ENCODE results near the gene FRK.

FRK gene

DNA sequence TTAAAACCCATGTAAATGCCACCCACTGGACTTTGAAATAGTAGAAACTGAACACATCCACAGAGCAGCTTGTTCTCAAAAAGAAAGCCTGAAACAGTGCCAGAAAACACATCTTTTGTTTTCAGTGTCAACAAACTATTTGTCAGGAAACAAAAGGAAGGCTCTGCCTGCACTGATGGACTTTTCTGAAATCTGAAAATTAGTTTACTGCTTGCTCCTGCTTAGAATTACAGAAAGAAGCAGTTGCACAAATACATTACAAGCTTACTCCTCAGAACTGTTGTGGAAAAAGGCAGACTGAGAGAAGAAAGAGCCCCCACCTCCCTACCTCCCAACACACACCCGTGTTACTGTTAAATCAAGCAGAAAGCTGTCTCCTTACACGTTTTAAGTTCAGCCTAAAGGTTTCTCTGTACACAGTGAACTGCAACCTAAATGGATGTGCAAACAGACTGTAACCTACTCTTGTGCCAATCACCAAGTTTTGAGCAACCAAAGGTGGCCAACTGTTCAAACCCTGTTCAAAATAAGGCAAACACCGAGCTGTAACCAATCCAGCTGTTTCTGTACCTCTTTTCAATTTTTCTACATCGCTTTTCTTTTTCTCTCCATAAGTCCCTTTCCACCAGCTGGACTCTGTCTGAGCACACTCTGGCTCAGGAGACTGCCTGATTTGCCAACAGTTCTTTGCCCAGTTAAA, 43.7 kb downstream of the FRK start:
- POLR2A ChIA-PET: interaction anchor here (1.8 kb wide), 1 partner anchor 84 kb away, joined by 5 read pairs; the partner anchor contains the start of gene NT5DC1

DNA sequence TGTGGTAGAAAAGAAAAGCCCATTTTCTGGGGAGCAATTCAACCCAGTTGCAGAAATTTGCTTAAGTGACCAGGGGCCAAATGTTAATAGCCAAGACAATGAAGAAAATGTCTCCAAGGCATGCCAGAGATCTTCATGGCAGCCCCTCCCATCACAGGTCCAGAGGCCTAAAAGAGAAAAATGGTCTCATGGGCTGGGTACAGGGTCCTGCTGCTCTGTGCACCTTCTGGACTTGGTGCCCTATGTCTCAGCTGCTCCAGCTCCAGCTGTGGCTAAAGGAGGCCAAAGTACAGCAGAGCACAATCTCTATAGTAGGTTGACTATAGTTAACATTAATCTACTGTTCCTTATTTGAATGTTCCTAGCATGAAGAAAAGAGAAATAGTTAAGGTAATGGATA, 44.7 kb downstream of the FRK start:
- H3K9me3 ChIP-seq (ENCODE audit: control insufficient read depth, insufficient read depth, low read depth, low read length): no peaks in the 10 kb centered on the region
- TF ChIP-seq ZNF24 (tag by site-specific recombination; IDR thresholded peaks at IDR 0.05) (no peak), IKZF3 (tag by site-specific recombination; IDR thresholded peaks at IDR 0.05) (no peak), RBAK (tag by site-specific recombination; IDR thresholded peaks at IDR 0.05) (no peak), ZNF670 (tag by site-specific recombination; IDR thresholded peaks at IDR 0.05; ENCODE audit: low read depth) (no peak), ZBTB7A (tag by site-specific recombination; IDR thresholded peaks at IDR 0.05; ENCODE audit: low read depth) (no peak), ZNF623 (tag by site-specific recombination; IDR thresholded peaks at IDR 0.05) (no peak), KLF8 (tag by site-specific recombination; IDR thresholded peaks at IDR 0.05) (no peak)
- POLR2A ChIA-PET: no interaction called here
- H3K36me3 ChIP-seq (ENCODE audit: control insufficient read depth in 2 of 2, insufficient read depth in 1 of 2, low read length in 2 of 2): no peaks in the 10 kb centered on the region
- H3K4me1 ChIP-seq (ENCODE audit: control insufficient read depth, insufficient read depth, low read length): peaks cover 12% of the 10 kb centered on the region; the same call in 1 of the 2 replicates
- no peak overlapping the region for H3K4me3 ChIP-seq (ENCODE audit: low read depth, low read length)
- no peak overlapping the region for H3K27ac ChIP-seq (ENCODE audit: extremely low read depth, low read depth, low read length)
- CTCF ChIA-PET: interaction anchor here (1.7 kb wide), 1 partner anchor 27 kb away, joined by 3 read pairs; no protein-coding TSS in a partner anchor

More for the DNA sequence above, 43.7 kb downstream of the FRK start:
- H3K36me3 ChIP-seq (ENCODE audit: control insufficient read depth in 2 of 2, insufficient read depth in 1 of 2, low read length in 2 of 2): no peaks in the 10 kb centered on the region
- CTCF ChIA-PET: interaction anchor here (0.6 to 2.0 kb wide), 4 partner anchors 26 to 245 kb away, joined by 3 to 8 read pairs (median 3); no protein-coding TSS in a partner anchor
- H3K4me1 ChIP-seq (ENCODE audit: control insufficient read depth, insufficient read depth, low read length): peaks cover 12% of the 10 kb centered on the region; the same call in 1 of the 2 replicates
- H3K27ac ChIP-seq (ENCODE audit: extremely low read depth, low read depth, low read length): no peak overlapping the region
- no peak overlapping the region for H3K4me3 ChIP-seq (ENCODE audit: low read depth, low read length)
- no peak for TF ChIP-seq ZSCAN23 (tag by site-specific recombination; IDR thresholded peaks at IDR 0.05)
- no peak for TF ChIP-seq ZNF768 (tag by site-specific recombination; IDR thresholded peaks at IDR 0.05)
- no peak for TF ChIP-seq ZNF394 (tag by site-specific recombination; IDR thresholded peaks at IDR 0.05; ENCODE audit: borderline replicate concordance)
- TF ChIP-seq ZNF629 (tag by site-specific recombination; IDR thresholded peaks at IDR 0.05): no peak
- no peak for TF ChIP-seq ZNF792 (tag by site-specific recombination; IDR thresholded peaks at IDR 0.05)
- TF ChIP-seq, protein P1, sequence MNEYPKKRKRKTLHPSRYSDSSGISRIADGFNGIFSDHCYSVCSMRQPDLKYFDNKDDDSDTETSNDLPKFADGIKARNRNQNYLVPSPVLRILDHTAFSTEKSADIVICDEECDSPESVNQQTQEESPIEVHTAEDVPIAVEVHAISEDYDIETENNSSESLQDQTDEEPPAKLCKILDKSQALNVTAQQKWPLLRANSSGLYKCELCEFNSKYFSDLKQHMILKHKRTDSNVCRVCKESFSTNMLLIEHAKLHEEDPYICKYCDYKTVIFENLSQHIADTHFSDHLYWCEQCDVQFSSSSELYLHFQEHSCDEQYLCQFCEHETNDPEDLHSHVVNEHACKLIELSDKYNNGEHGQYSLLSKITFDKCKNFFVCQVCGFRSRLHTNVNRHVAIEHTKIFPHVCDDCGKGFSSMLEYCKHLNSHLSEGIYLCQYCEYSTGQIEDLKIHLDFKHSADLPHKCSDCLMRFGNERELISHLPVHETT (tag by site-specific recombination; IDR thresholded peaks at IDR 0.05): no peak
- TF ChIP-seq, protein P2, sequence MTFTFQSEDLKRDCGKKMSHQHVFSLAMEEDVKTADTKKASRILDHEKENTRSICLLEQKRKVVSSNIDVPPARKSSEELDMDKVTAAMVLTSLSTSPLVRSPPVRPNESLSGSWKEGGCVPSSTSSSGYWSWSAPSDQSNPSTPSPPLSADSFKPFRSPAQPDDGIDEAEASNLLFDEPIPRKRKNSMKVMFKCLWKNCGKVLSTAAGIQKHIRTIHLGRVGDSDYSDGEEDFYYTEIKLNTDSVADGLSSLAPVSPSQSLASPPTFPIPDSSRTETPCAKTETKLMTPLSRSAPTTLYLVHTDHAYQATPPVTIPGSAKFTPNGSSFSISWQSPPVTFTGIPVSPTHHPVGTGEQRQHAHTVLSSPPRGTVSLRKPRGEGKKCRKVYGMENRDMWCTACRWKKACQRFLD (tag by site-specific recombination; IDR thresholded peaks at IDR 0.05): no peak
- TF ChIP-seq ZNF664 (tag by site-specific recombination; IDR thresholded peaks at IDR 0.05): no peak
- no peak for TF ChIP-seq ZNF626 (tag by site-specific recombination; IDR thresholded peaks at IDR 0.05)
- no peak for TF ChIP-seq ZNF48 (tag by site-specific recombination; IDR thresholded peaks at IDR 0.05)
- no peak for TF ChIP-seq ZNF658 (tag by site-specific recombination; IDR thresholded peaks at IDR 0.05)
- TF ChIP-seq, protein P3, sequence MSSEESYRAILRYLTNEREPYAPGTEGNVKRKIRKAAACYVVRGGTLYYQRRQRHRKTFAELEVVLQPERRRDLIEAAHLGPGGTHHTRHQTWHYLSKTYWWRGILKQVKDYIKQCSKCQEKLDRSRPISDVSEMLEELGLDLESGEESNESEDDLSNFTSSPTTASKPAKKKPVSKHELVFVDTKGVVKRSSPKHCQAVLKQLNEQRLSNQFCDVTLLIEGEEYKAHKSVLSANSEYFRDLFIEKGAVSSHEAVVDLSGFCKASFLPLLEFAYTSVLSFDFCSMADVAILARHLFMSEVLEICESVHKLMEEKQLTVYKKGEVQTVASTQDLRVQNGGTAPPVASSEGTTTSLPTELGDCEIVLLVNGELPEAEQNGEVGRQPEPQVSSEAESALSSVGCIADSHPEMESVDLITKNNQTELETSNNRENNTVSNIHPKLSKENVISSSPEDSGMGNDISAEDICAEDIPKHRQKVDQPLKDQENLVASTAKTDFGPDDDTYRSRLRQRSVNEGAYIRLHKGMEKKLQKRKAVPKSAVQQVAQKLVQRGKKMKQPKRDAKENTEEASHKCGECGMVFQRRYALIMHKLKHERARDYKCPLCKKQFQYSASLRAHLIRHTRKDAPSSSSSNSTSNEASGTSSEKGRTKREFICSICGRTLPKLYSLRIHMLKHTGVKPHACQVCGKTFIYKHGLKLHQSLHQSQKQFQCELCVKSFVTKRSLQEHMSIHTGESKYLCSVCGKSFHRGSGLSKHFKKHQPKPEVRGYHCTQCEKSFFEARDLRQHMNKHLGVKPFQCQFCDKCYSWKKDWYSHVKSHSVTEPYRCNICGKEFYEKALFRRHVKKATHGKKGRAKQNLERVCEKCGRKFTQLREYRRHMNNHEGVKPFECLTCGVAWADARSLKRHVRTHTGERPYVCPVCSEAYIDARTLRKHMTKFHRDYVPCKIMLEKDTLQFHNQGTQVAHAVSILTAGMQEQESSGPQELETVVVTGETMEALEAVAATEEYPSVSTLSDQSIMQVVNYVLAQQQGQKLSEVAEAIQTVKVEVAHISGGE (tag by site-specific recombination; conservative IDR thresholded peaks at IDR 0.05; ENCODE audit: low read depth): no peak
- no peak for TF ChIP-seq ZFP37 (tag by site-specific recombination; IDR thresholded peaks at IDR 0.05)
- no peaks in the 10 kb centered on the region for H3K9me3 ChIP-seq (ENCODE audit: control insufficient read depth, insufficient read depth, low read depth, low read length)

Data from HEK293 (cell line).